ENCODE results near the gene DEFB123. TPM values are rescaled to one million over a fixed set of nuclear protein-coding genes. Genes with fewer than 3 reads are reported as not detected.

DEFB123 gene
- total and polyA plus RNA-seq, 4 donors = not detected

GRCh38 chr20:31415653-31416052, 24.8 kb upstream of the DEFB123 start:
- DNase-seq (ENCODE audit: low spot score) = no peak

GRCh38 chr20:31418307-31418706, 22.1 kb upstream of the DEFB123 start:
- Histone ChIP-seq H3K4me1 (ENCODE audit: control insufficient read depth in 4 of 4, insufficient read depth in 4 of 4, low read length in 3 of 4) (no peaks in the 10 kb centered on the region), H3K4me3 (ENCODE audit: low read depth in 1 of 3, low read length in 3 of 3) (no peak overlapping the region), H3K27ac (ENCODE audit: low read depth in 1 of 2, low read length in 2 of 2) (no peak overlapping the region), H3K9me3 (ENCODE audit: control insufficient read depth in 4 of 4, low read length in 3 of 4) (no peaks in the 10 kb centered on the region), H3K36me3 (ENCODE audit: control insufficient read depth in 4 of 4, insufficient read depth in 3 of 4, low read depth in 1 of 4, low read length in 3 of 4) (no peaks in the 10 kb centered on the region), H3K9ac (ENCODE audit: low read depth in 1 of 2, low read length in 2 of 2) (no peak overlapping the region), H3K27me3 (ENCODE audit: control insufficient read depth in 4 of 4, insufficient read depth in 4 of 4, low read length in 3 of 4) (no peaks in the 10 kb centered on the region)
- TF ChIP-seq REST (IDR thresholded peaks at IDR 0.05) (no peak), FOXA2 (IDR thresholded peaks at IDR 0.05) (no peak), ATF3 (IDR thresholded peaks at IDR 0.05) (no peak), JUND (IDR thresholded peaks at IDR 0.05) (no peak), ZBTB33 (IDR thresholded peaks at IDR 0.05) (no peak), MAX (IDR thresholded peaks at IDR 0.05) (no peak), TAF1 (conservative IDR thresholded peaks at IDR 0.05) (no peak), CTCF (IDR thresholded peaks at IDR 0.05; ENCODE audit: low read depth, low read length, missing input control) (no peak), HNF4A (conservative IDR thresholded peaks at IDR 0.05) (no peak), HNF4G (IDR thresholded peaks at IDR 0.05) (no peak), YY1 (IDR thresholded peaks at IDR 0.05) (no peak), EGR1 (IDR thresholded peaks at IDR 0.05; ENCODE audit: low read depth in 2 of 2) (no peak), RXRA (IDR thresholded peaks at IDR 0.05) (no peak), SP1 (IDR thresholded peaks at IDR 0.05) (no peak), FOXA1 (IDR thresholded peaks at IDR 0.05) (no peak), RAD21 (IDR thresholded peaks at IDR 0.05) (no peak)
- DNase-seq (ENCODE audit: low spot score) = no peak
- 74% methylated on average over 7 of the region's 7 CpGs for WGBS

More at GRCh38 chr20:31415653-31416052, 24.8 kb upstream of the DEFB123 start:
- H3K9ac ChIP-seq (ENCODE audit: low read depth in 1 of 2, low read length in 2 of 2) = no peak overlapping the region
- no peaks in the 10 kb centered on the region for H3K9me3 ChIP-seq (ENCODE audit: control insufficient read depth in 4 of 4, low read length in 3 of 4)
- no peak overlapping the region for H3K4me3 ChIP-seq (ENCODE audit: low read depth in 1 of 3, low read length in 3 of 3)
- H3K27ac ChIP-seq (ENCODE audit: low read depth in 1 of 2, low read length in 2 of 2) = no peak overlapping the region
- H3K36me3 ChIP-seq (ENCODE audit: control insufficient read depth in 4 of 4, insufficient read depth in 3 of 4, low read depth in 1 of 4, low read length in 3 of 4) = no peaks in the 10 kb centered on the region
- TF ChIP-seq HNF4A (conservative IDR thresholded peaks at IDR 0.05) = no peak
- TF ChIP-seq RAD21 (IDR thresholded peaks at IDR 0.05) = no peak
- TF ChIP-seq EGR1 (IDR thresholded peaks at IDR 0.05; ENCODE audit: low read depth in 2 of 2) = no peak
- TF ChIP-seq MAX (IDR thresholded peaks at IDR 0.05) = no peak
- no peak for TF ChIP-seq ATF3 (IDR thresholded peaks at IDR 0.05)
- no peak for TF ChIP-seq HNF4G (IDR thresholded peaks at IDR 0.05)
- TF ChIP-seq JUND (IDR thresholded peaks at IDR 0.05) = no peak
- no peak for TF ChIP-seq GABPA (IDR thresholded peaks at IDR 0.05 in 1 of 2, conservative IDR thresholded peaks at IDR 0.05 in 1 of 2)
- no peak for TF ChIP-seq CTCF (IDR thresholded peaks at IDR 0.05; ENCODE audit: low read depth, low read length, missing input control)
- H3K4me1 ChIP-seq (ENCODE audit: control insufficient read depth in 4 of 4, insufficient read depth in 4 of 4, low read length in 3 of 4) = no peaks in the 10 kb centered on the region
- 78% methylated on average over 2 of the region's 2 CpGs for WGBS
- H3K27me3 ChIP-seq (ENCODE audit: control insufficient read depth in 4 of 4, insufficient read depth in 4 of 4, low read length in 3 of 4) = no peaks in the 10 kb centered on the region
